GM13977 (cell line): Measurements from ENCODE around the gene BABAM2.

Source experiments
- DNase-seq: peaks from one replicate; pipeline ENCODE4 v3.0.0; 2012; ENCODE audit warnings: low spot score
- in situ Hi-C: fragments of 300-500 bp; cut with MboI; formaldehyde crosslinking; loops from one replicate; pipeline ENCODE4 v1.12.0; 2022; ENCODE audit warnings: low sequenced_read_pairs, low pct_unique_long_range_greater_than_20kb, mixed read lengths, inconsistent platforms; ENCODE audit not compliant: unreplicated experiment
- TF ChIP-seq, protein P1 (sequence below): IDR thresholded peaks from 2 replicates; pipeline ENCODE4 v1.5.1; 2012; ENCODE audit warnings: mild to moderate bottlenecking, control low read depth; ENCODE audit not compliant: insufficient read depth; ENCODE audit errors: extremely low read depth, missing control alignments

Gene BABAM2

DNA sequence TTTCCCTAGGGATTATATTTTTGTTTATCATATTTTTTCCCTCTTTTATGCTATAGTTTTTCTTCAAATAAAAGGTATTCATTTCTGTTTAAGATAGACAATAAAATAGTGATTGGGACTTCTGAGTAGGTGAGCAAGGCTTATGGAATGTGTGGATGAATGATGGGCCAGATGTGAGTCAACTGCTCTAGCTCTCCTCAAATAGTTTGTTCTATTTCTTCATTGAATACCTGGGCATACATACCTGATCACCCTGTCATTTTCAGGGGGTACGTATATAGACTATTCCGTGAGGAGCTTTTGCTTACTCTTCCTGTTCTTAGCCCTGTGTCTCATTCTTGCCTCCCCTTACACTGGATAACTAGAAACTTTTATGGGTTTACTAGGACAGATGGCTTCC, 41.9 kb downstream of the BABAM2 start:
- in situ Hi-C loops: no loop called here
- TF ChIP-seq, protein P1, sequence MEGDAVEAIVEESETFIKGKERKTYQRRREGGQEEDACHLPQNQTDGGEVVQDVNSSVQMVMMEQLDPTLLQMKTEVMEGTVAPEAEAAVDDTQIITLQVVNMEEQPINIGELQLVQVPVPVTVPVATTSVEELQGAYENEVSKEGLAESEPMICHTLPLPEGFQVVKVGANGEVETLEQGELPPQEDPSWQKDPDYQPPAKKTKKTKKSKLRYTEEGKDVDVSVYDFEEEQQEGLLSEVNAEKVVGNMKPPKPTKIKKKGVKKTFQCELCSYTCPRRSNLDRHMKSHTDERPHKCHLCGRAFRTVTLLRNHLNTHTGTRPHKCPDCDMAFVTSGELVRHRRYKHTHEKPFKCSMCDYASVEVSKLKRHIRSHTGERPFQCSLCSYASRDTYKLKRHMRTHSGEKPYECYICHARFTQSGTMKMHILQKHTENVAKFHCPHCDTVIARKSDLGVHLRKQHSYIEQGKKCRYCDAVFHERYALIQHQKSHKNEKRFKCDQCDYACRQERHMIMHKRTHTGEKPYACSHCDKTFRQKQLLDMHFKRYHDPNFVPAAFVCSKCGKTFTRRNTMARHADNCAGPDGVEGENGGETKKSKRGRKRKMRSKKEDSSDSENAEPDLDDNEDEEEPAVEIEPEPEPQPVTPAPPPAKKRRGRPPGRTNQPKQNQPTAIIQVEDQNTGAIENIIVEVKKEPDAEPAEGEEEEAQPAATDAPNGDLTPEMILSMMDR: no peak
- DNase-seq: no peak

DNA sequence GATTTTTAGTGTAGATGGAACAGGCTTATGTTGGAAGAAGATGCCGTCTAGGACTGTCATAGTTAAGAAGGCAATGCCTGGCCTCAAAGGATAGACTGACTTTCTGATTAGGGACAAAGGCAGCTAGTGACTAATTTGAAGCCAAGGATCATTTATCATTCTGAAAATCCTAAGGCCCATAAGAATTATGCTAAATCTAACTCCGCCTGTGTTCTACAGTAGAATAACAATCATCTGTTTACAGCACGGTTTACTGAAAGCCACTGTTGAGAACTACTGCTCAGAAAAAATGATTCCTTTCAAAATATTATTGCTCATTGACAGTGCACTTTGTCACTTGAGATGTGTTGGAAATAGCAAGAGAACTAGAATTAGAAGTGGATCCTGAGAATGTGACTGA, 44.5 kb downstream of the BABAM2 start:
- DNase-seq: no peak
- in situ Hi-C loops: no loop called here

DNA sequence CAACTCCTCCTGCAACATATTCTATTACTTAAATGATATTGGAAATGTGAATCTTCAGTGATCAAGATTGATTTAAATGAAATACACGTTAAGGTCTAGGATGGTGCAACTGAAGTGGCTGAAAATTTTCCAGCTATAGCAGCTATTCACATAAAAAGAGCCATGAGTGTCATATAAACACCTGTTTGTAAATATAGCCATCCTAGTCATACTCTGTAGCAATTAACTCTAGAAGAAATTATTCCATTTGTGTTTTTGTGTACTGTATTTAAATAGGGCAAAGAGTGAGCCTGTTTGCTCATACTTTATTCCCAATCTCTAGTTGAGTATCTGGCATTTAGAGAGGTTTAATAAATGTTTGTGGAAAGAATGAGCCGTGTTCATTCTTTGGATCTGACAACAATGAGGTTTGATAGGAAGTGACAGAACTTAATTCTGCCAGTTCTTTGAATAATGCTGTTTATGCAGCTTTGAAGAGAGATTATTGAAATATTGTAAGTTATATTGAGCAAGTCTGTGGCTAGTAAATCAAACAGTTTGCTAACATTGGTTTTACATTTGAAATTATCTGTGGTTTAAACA, 49.7 kb downstream of the BABAM2 start:
- in situ Hi-C loops: no loop called here
- TF ChIP-seq, protein P1: no peak
- no peak for DNase-seq

More for the DNA sequence above, 44.5 kb downstream of the BABAM2 start:
- TF ChIP-seq, protein P1: no peak

DNA sequence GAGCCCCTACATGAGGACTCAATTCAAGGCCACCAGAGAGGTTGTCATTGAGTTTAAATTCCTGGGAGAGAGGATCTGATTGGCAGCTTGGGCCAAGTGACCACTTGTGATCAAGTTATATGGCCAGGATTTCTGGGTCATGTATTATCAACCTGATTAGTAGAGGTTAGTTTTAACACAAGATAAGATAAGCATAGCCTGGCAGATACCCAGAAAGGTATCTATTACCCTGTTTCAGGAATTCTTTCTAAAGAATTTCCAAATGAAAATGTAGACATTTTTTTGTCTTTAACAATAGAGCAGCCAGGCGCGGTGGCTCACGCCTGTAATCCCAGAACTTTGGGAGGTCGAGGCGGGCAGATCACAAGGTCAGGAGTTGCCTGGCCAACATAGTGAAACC, 50.5 kb downstream of the BABAM2 start:
- no peak for DNase-seq
- TF ChIP-seq, protein P1: no peak
- in situ Hi-C loops: no loop called here

DNA sequence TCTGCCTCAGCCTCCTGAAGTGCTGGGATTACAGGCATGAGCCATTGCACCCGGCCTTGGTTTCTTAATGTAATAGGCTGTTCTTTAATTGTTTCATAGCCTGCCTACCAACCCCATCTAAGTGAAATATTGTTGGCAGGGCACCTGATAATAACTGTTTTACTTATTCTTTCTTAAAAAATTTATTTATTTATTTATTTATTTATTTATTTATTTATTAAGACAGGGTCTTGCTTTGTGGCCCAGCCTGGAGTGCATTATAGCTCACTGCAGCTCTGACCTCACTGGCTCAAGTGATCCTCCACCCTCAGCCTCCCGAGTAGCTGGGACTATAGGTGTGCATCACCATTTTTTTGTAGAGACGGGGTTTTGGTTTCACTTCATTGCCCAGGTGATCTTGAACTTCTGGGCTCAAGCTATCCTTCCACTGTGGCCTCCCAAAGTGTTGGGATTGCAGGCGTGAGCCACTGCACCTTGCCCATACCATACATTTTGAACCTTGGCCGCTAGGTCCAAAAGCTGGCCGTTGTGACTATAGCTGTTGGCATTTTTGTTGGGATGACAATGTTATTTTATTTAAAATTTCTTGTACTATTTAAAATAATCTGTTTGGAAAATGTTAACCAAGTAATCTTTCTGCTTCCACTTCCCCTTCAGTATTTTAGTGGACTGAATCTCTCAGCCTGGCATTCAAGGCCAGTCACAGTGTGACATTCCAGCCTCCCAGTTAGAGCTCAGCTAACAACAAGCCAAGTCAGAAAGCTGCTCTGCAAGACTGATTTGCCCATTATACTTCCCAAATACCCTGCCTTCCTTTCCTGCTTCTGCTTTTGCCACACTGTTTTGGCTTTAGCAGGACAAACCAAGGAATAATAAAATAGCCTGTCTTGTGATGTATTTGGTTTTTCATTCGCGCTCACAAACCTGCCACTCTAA, 52.4 kb downstream of the BABAM2 start:
- no peak for DNase-seq
- in situ Hi-C loops: no loop called here
- TF ChIP-seq, protein P1: no peak

DNA sequence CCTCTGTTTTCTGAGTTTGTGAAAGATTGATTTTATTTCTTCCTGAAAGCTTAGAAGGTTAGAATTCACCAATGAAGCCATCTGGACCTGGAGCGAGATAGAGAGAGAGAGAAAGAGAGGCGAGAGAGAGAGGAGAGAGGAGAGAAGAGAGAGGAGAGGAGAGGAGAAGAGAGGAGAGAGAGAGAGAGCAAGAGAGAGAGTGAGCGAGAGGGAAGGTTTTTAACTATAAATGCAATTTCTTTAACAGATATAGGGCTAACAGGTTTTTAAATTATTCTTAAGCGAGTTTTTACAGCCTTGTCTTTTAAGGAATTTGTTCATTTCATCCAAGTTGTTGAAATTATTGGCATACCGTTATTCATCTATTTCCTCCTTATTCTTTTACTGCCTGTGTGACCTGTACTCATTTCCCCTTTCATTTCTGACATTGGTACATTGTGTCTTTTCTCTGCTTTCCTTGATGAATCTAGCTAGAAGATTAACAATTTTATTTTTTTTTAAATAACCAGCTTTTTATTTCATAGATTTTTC, 56.1 kb downstream of the BABAM2 start:
- in situ Hi-C loops: no loop called here
- no peak for DNase-seq
- TF ChIP-seq, protein P1: no peak
